Measurements from ENCODE around the gene BARHL1. TPM values are rescaled to one million over a fixed set of nuclear protein-coding genes. Genes with fewer than 3 reads are reported as not detected.
"Not testable (repeated sequence)": the region's sequence is repeated elsewhere in the genome, so short reads cannot be mapped to it uniquely, and the experiment has no call there.

The BARHL1 gene
- total RNA-seq, 1 experiment from 2014 or later: not detected

- Histone ChIP-seq H3K9ac (ENCODE audit: extremely low read depth, insufficient read length, low read length) (no peak overlapping the region), H3K9me3 (ENCODE audit: control insufficient read depth, low read depth, low read length) (no peaks in the 10 kb centered on the region), H3K79me1 (ENCODE audit: insufficient read depth, low read depth, low read length, poor library complexity, severe bottlenecking) (no peaks in the 10 kb centered on the region), H3K4ac (ENCODE audit: low read depth, low read length) (no peak overlapping the region), H3K79me2 (ENCODE audit: insufficient read depth, low read length) (no peaks in the 10 kb centered on the region), H3K56ac (ENCODE audit: insufficient read length, low read depth, low read length) (no peak overlapping the region), H3K23ac (ENCODE audit: insufficient read length, low read depth, low read length) (no peak overlapping the region), H2BK15ac (ENCODE audit: low read depth, low read length) (no peak overlapping the region), H4K20me1 (ENCODE audit: control insufficient read depth, insufficient read depth, insufficient read length) (no peaks in the 10 kb centered on the region), H4K5ac (ENCODE audit: insufficient read length, low read depth, low read length) (no peak overlapping the region), H3K27ac (ENCODE audit: insufficient read length, low read depth, low read length) (no peak overlapping the region), H3K14ac (ENCODE audit: insufficient read depth, low read length) (no peak overlapping the region; the same call in 1 of the 2 replicates), H2AK5ac (ENCODE audit: insufficient read length, low read length) (no peak overlapping the region), H2BK5ac (ENCODE audit: insufficient read length, low read length) (no peak overlapping the region), H3K18ac (ENCODE audit: insufficient read length, low read depth, low read length) (no peak overlapping the region), H4K91ac (ENCODE audit: insufficient read length, low read depth, low read length) (no peak overlapping the region), H3K23me2 (ENCODE audit: insufficient read length, low read depth, low read length, poor library complexity, severe bottlenecking) (no peaks in the 10 kb centered on the region), H4K8ac (replicated peaks; ENCODE audit: insufficient read length, low read depth, low read length) (no peak overlapping the region), H3K4me1 (ENCODE audit: insufficient read depth, low read length) (no peaks in the 10 kb centered on the region), H2BK120ac (ENCODE audit: low read depth, low read length, poor library complexity, severe bottlenecking) (no peak overlapping the region), H3T11ph (ENCODE audit: low read length) (no peak overlapping the region), H3K27me3 (ENCODE audit: insufficient read depth, low read length) (no peaks in the 10 kb centered on the region), H2BK20ac (ENCODE audit: low read depth, low read length, poor library complexity, severe bottlenecking) (no peak overlapping the region), H2BK12ac (ENCODE audit: insufficient read length, low read depth, low read length) (no peak overlapping the region), H2AFZ (ENCODE audit: low read length) (no peak overlapping the region), H3K4me2 (ENCODE audit: insufficient read depth, insufficient read length, low read length) (no peak overlapping the region)
- Mint-ChIP-seq H3K27ac (no peak overlapping the region), H3K36me3 (ENCODE audit: insufficient read depth in 1 of 3, low read depth in 3 of 3) (peaks cover 0 to 3% (median 0%) of the 10 kb centered on the region in 3 experiments; a peak in 5 of 7 replicates), H3K9me3 (peaks cover 3 to 5% of the 10 kb centered on the region in 2 experiments), H3K4me3 (no peak overlapping the region), H3K27me3 (ENCODE audit: low read depth) (peaks cover 17% of the 10 kb centered on the region), H3K4me1 (peaks cover 4 to 19% of the 10 kb centered on the region in 2 experiments)
- no peak for DNase-seq
- TF ChIP-seq CTCF (conservative IDR thresholded peaks at IDR 0.05): no peak
- WGBS (ENCODE audit: extremely low coverage, insufficient read length, low lambda C conversion rate): no CpG with 5 or more reads among the region's 6 CpGs
These were observed 17.9 kb upstream of the BARHL1 start for GRCh38 chr9:132564526-132564925.

GRCh38 chr9:132568787-132569186 is 13.6 kb upstream of the BARHL1 start:
- not testable (repeated sequence) for H3K23ac ChIP-seq (ENCODE audit: insufficient read length, low read depth, low read length); H2BK20ac ChIP-seq (ENCODE audit: low read depth, low read length, poor library complexity, severe bottlenecking); H4K8ac ChIP-seq (replicated peaks; ENCODE audit: insufficient read length, low read depth, low read length); H3K18ac ChIP-seq (ENCODE audit: insufficient read length, low read depth, low read length); H3K27ac Mint-ChIP-seq; H2BK12ac ChIP-seq (ENCODE audit: insufficient read length, low read depth, low read length); H3K9ac ChIP-seq (ENCODE audit: extremely low read depth, insufficient read length, low read length); H3K9me3 Mint-ChIP-seq; DNase-seq; H4K91ac ChIP-seq (ENCODE audit: insufficient read length, low read depth, low read length); H3K27ac ChIP-seq (ENCODE audit: insufficient read length, low read depth, low read length); H2BK120ac ChIP-seq (ENCODE audit: low read depth, low read length, poor library complexity, severe bottlenecking); H4K20me1 ChIP-seq (ENCODE audit: control insufficient read depth, insufficient read depth, insufficient read length); H4K5ac ChIP-seq (ENCODE audit: insufficient read length, low read depth, low read length); H3K14ac ChIP-seq (ENCODE audit: insufficient read depth, low read length); H2AK5ac ChIP-seq (ENCODE audit: insufficient read length, low read length); H3K36me3 Mint-ChIP-seq (ENCODE audit: insufficient read depth in 1 of 3, low read depth in 3 of 3); H3K27me3 ChIP-seq (ENCODE audit: insufficient read depth, low read length); H3K27me3 Mint-ChIP-seq (ENCODE audit: low read depth); H3K79me1 ChIP-seq (ENCODE audit: insufficient read depth, low read depth, low read length, poor library complexity, severe bottlenecking); H3T11ph ChIP-seq (ENCODE audit: low read length); H2AFZ ChIP-seq (ENCODE audit: low read length); H3K4me3 Mint-ChIP-seq; H2BK15ac ChIP-seq (ENCODE audit: low read depth, low read length); H3K9me3 ChIP-seq (ENCODE audit: control insufficient read depth, low read depth, low read length); H2BK5ac ChIP-seq (ENCODE audit: insufficient read length, low read length); H3K56ac ChIP-seq (ENCODE audit: insufficient read length, low read depth, low read length); H3K79me2 ChIP-seq (ENCODE audit: insufficient read depth, low read length); H3K23me2 ChIP-seq (ENCODE audit: insufficient read length, low read depth, low read length, poor library complexity, severe bottlenecking); H3K4me2 ChIP-seq (ENCODE audit: insufficient read depth, insufficient read length, low read length); H3K4ac ChIP-seq (ENCODE audit: low read depth, low read length); H3K4me1 ChIP-seq (ENCODE audit: insufficient read depth, low read length)
- no CpG with 5 or more reads among the region's 2 CpGs for WGBS (ENCODE audit: extremely low coverage, insufficient read length, low lambda C conversion rate)
- peaks cover 10 to 17% of the 10 kb centered on the region in 2 experiments for H3K4me1 Mint-ChIP-seq
